Mesothelial cell of epicardium (in vitro differentiated cells): Measurements from ENCODE around the gene PROSER2. TPM values are rescaled to one million over a fixed set of nuclear protein-coding genes. Genes with fewer than 3 reads are reported as not detected.
"Not testable (repeated sequence)": the region's sequence is repeated elsewhere in the genome, so short reads cannot be mapped to it uniquely, and the experiment has no call there.

Source experiments
- DNase-seq, 2 experiments: peaks; one replicate each; pipeline ENCODE4 v3.0.0; 2021; ENCODE audit warnings: low spot score in 2 of 2; ENCODE audit not compliant: unreplicated experiment in 2 of 2
- H3K27ac Mint-ChIP-seq: 2 replicates; pipeline ENCODE4 v1.8.0; 2021; ENCODE audit warnings: mixed read lengths
- H3K27me3 Mint-ChIP-seq: 2 replicates; pipeline ENCODE4 v1.8.0; 2021; ENCODE audit warnings: low read depth, mixed read lengths
- H3K36me3 Mint-ChIP-seq: 2 replicates; pipeline ENCODE4 v1.8.0; 2021; ENCODE audit warnings: mixed read lengths
- H3K4me1 Mint-ChIP-seq: 2 replicates; pipeline ENCODE4 v1.8.0; 2021; ENCODE audit warnings: mixed read lengths
- H3K4me3 Mint-ChIP-seq: 2 replicates; pipeline ENCODE4 v1.8.0; 2021; ENCODE audit warnings: mild to moderate bottlenecking, moderate library complexity, mixed read lengths
- H3K9me3 Mint-ChIP-seq: 2 replicates; pipeline ENCODE4 v1.8.0; 2021; ENCODE audit warnings: mixed read lengths
- total RNA-seq: library from RNA; stranded (reverse); gene quantifications from 3 replicates; pipeline ENCODE4 v1.2.1, GENCODE V29; 2021
- TF ChIP-seq, protein P1 (sequence below): fragments of 200-600 bp; sonication (generic); IDR thresholded peaks from one replicate; pipeline ENCODE4 v1.5.0; 2021; ENCODE audit warnings: antibody characterized with exemption; ENCODE audit not compliant: unreplicated experiment

Gene PROSER2
- total RNA-seq, 1 donor from 2014 or later: 17.8 TPM

DNA sequence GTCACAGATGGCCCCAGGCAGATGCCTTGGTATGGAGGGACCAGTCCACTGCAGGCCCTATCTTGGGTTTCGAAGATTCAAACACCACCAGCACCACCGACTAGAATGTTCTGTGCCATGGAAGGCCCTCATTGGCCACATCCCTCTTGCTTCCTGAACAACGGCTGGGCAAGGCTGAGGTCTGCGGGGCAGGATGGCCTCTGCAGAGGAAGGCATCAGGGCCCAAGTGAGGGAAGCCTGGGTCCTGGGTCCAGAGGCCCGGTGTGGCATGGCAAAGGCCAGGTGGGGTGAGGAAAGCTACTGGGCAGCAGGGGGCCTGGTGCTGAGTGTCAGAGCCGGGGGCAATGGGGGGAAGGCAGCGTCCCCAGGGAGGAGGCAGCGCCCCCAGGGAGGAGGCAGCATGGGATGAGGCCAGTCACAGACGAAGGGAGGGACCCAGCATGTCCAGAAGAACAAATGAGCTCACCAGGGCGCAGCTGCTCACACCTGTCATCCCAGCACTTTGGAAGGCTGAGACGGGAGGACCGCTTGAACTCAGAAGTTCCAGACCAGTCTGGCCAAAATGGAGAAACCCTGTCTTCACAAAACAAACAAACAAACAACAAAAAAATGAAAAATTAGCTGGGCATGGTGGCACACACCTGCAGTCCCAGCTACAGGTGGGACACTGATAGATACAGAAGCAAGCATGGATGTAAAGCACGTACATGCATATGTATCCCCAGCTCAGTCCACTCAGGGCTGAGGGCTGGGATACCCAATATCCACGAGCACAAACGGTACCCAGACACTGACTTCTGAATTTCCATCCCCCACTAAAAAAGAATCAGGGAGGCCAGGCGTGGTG, 64.4 kb downstream of the PROSER2 start:
- Mint-ChIP-seq H3K4me3 (no peak overlapping the region), H3K27ac (no peak overlapping the region), H3K9me3 (no peaks in the 10 kb centered on the region), H3K4me1 (no peaks in the 10 kb centered on the region), H3K27me3 (no peaks in the 10 kb centered on the region), H3K36me3 (no peaks in the 10 kb centered on the region)
- TF ChIP-seq, protein P1, sequence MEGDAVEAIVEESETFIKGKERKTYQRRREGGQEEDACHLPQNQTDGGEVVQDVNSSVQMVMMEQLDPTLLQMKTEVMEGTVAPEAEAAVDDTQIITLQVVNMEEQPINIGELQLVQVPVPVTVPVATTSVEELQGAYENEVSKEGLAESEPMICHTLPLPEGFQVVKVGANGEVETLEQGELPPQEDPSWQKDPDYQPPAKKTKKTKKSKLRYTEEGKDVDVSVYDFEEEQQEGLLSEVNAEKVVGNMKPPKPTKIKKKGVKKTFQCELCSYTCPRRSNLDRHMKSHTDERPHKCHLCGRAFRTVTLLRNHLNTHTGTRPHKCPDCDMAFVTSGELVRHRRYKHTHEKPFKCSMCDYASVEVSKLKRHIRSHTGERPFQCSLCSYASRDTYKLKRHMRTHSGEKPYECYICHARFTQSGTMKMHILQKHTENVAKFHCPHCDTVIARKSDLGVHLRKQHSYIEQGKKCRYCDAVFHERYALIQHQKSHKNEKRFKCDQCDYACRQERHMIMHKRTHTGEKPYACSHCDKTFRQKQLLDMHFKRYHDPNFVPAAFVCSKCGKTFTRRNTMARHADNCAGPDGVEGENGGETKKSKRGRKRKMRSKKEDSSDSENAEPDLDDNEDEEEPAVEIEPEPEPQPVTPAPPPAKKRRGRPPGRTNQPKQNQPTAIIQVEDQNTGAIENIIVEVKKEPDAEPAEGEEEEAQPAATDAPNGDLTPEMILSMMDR: no peak
- no peak for DNase-seq

DNA sequence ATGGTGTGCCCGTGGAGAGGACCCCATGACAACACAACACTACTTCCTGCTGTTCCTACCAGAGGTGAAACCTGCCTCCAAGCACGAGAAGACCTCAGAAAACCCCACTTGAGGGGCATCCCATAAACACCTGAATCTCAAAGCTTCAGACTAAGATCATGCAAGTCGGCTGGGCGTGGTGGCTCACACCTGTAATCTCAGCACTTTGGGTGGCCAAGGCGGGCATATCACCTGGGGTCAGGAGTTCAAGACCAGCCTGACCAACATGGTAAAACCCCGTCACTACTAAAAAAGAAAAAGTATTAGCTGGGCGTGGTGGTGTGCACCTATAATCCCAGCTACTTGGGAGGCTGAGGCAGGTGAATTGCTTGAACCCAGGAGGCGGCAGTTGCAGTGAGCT, 66.1 kb downstream of the PROSER2 start:
- H3K27ac Mint-ChIP-seq, DNase-seq, H3K36me3 Mint-ChIP-seq, H3K4me3 Mint-ChIP-seq, H3K9me3 Mint-ChIP-seq, H3K27me3 Mint-ChIP-seq, H3K4me1 Mint-ChIP-seq: not testable (repeated sequence)

DNA sequence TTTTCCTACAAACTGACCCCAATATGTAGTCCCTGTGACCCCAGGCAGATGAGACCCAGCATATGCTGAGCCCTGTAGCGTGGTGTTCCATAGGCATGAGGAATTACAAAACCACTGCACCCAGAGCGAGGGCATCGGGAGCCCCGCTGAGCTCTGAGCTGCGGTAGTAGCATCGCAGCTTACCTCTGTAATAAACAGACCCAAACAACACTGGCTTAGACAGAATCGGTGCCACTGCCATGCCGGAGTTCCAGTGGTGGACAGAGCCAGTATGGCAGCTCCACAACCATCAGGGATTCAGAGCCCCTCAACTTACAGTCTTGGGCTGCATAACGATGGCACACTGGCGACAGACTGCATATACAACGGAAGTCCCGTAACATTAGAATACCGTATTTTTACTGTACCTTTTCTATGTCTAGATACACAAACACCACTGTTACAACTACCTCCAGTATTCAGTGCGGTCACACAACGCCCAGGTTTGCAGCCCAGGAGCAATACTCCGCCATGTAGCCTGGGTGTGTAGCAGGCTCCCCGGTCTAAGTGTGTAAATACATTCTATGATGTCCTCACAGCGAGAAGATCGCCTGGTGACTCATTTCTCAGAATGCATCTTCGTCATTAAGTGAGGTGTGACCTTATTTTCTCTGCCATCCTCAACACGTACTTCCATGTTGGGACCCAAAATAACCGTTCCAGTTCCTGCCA, 68.8 kb downstream of the PROSER2 start:
- Mint-ChIP-seq H3K9me3 (no peaks in the 10 kb centered on the region), H3K4me3 (no peak overlapping the region), H3K36me3 (no peaks in the 10 kb centered on the region), H3K4me1 (peaks cover 3% of the 10 kb centered on the region), H3K27me3 (no peaks in the 10 kb centered on the region), H3K27ac (no peak overlapping the region)
- TF ChIP-seq, protein P1: no peak
- no peak for DNase-seq

DNA sequence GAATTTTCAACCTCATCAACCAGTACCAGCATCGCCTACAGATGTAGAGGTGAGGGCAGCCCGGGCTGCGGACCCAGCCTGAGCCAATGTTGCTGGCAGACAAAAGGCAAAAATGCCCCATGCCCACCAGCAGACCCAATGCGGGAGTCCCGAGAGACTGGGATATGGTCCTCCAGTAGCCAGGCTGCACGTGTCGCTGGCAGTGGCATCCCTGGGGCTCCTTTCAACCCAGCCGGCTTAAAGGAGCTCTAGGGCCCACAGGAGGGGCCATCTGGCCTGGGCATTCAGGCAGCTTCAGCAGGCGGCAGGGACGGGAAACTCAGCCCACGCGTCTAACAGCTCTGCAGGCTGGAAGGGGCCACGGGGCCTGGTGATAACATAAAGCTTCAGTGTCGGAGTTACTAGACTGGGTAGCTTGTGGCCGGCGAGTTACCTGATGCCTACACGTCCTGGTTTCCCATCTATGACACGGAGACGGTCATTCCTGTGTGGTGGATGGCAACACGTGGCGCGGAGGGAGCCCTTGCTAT, 70.7 kb downstream of the PROSER2 start:
- H3K4me1 Mint-ChIP-seq: peaks cover 17% of the 10 kb centered on the region
- no peaks in the 10 kb centered on the region for H3K36me3 Mint-ChIP-seq
- no peak overlapping the region for H3K4me3 Mint-ChIP-seq
- H3K9me3 Mint-ChIP-seq: no peaks in the 10 kb centered on the region
- DNase-seq: no peak
- no peak overlapping the region for H3K27ac Mint-ChIP-seq
- H3K27me3 Mint-ChIP-seq: no peaks in the 10 kb centered on the region
- TF ChIP-seq, protein P1: no peak

DNA sequence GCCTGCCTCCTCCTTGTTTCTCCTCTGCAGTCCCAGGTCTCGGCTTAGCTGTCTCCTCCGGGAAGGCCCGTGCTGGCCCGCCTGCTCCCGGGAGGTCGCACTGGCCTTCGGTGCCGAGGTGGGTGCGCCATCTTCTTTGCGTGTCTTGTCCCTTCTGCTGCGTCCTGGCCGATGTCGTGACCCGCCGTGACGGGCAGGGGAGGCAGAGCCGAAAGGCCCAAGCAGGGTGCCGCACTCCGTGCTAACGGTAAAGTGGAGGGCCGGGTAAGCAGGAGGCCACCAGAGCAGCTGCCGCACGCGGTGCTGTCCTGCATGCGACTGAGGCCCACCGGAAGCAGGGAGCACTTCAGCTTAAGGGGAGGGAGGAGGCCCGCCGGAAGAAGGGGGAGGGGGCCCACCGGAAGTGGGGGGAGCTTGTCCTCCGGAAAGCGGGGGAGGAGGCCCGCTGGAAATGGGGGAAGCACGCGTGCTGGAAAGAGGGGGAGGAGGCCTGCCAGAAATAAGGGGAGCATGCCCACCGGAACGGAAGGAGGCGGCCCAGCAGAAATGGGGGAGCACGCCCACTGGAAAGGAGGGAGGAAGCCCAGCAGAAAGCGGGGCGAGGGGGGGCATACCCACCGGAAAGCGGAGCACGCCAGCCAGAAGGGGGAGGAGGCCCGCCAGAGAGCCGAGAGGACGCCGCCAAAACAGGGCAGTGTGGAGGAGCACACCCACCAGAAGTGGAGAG, 71.4 kb downstream of the PROSER2 start:
- Mint-ChIP-seq H3K27me3 (no peaks in the 10 kb centered on the region), H3K4me1 (peaks cover 19% of the 10 kb centered on the region), H3K9me3 (no peaks in the 10 kb centered on the region), H3K36me3 (no peaks in the 10 kb centered on the region), H3K27ac (no peak overlapping the region), H3K4me3 (no peak overlapping the region)
- DNase-seq: no peak
- TF ChIP-seq, protein P1: no peak
